DOHH2 (cell line): ENCODE results near the gene KLK11.

Experiments used
- H3F3A ChIP-seq: fragments of 200-600 bp; sonication (generic), shearing (Covaris generic); 2 replicates; pipeline ENCODE4 v1.6.0; 2016; ENCODE audit warnings: antibody characterized with exemption, mild to moderate bottlenecking; ENCODE audit not compliant: control insufficient read depth, insufficient read depth
- H3K27ac ChIP-seq: fragments of 200-600 bp; sonication (generic); 2 replicates; pipeline ENCODE4 v1.5.1; 2014; ENCODE audit warnings: low read depth, mild to moderate bottlenecking, low read length, moderate library complexity
- H3K27me3 ChIP-seq: fragments of 200-600 bp; sonication (generic); 2 replicates; pipeline ENCODE4 v1.6.1; 2014; ENCODE audit warnings: mild to moderate bottlenecking, low read length, mixed read lengths; ENCODE audit not compliant: control insufficient read depth
- H3K36me3 ChIP-seq: fragments of 200-600 bp; sonication (generic); 2 replicates; pipeline ENCODE4 v1.6.1; 2014; ENCODE audit warnings: mild to moderate bottlenecking, low read length, moderate library complexity, mixed read lengths; ENCODE audit not compliant: control insufficient read depth
- H3K4me1 ChIP-seq: fragments of 200-600 bp; sonication (generic); 2 replicates; pipeline ENCODE4 v1.6.1; 2014; ENCODE audit warnings: mild to moderate bottlenecking, low read length, mixed read lengths; ENCODE audit not compliant: control insufficient read depth
- H3K4me2 ChIP-seq: fragments of 200-600 bp; sonication (generic); 2 replicates; pipeline ENCODE4 v1.6.0; 2014; ENCODE audit warnings: mild to moderate bottlenecking, low read length, moderate library complexity
- H3K4me3 ChIP-seq: fragments of 200-600 bp; sonication (generic); 2 replicates; pipeline ENCODE4 v1.5.1; 2014; ENCODE audit warnings: mild to moderate bottlenecking, low read length, mixed read lengths
- H3K79me2 ChIP-seq: fragments of 200-600 bp; sonication (generic); 2 replicates; pipeline ENCODE4 v1.6.1; 2014; ENCODE audit warnings: mild to moderate bottlenecking, low read length, mixed read lengths; ENCODE audit not compliant: control insufficient read depth
- H3K9me2 ChIP-seq: fragments of 200-600 bp; sonication (generic); replicated peaks from 2 replicates; pipeline ENCODE4 v1.6.1; 2014; ENCODE audit warnings: mild to moderate bottlenecking, low read length, mixed read lengths; ENCODE audit not compliant: control insufficient read depth
- H3K9me3 ChIP-seq: fragments of 200-600 bp; sonication (generic); 2 replicates; pipeline ENCODE4 v1.6.1; 2014; ENCODE audit warnings: antibody characterized with exemption, low read length, mixed read lengths; ENCODE audit not compliant: control insufficient read depth, insufficient read depth
- H4K20me1 ChIP-seq: fragments of 200-600 bp; sonication (generic); 2 replicates; pipeline ENCODE4 v1.6.0; 2014; ENCODE audit warnings: low read depth, mild to moderate bottlenecking, antibody characterized with exemption, low read length, moderate library complexity; ENCODE audit not compliant: control insufficient read depth, insufficient read depth
- EZH2phosphoT487 ChIP-seq: fragments of 200-600 bp; sonication (generic); IDR thresholded peaks from 2 replicates; pipeline ENCODE4 v1.6.1; 2017; ENCODE audit warnings: borderline replicate concordance, mild to moderate bottlenecking, antibody characterized with exemption, low read length, moderate library complexity, mixed read lengths
- TF ChIP-seq, protein P1 (sequence below): fragments of 200-600 bp; sonication (generic); IDR thresholded peaks from one replicate; pipeline ENCODE4 v1.5.1; 2014; ENCODE audit warnings: antibody characterized with exemption, mild to moderate bottlenecking, low read depth, low read length; ENCODE audit not compliant: poor library complexity, severe bottlenecking

KLK11 gene

DNA sequence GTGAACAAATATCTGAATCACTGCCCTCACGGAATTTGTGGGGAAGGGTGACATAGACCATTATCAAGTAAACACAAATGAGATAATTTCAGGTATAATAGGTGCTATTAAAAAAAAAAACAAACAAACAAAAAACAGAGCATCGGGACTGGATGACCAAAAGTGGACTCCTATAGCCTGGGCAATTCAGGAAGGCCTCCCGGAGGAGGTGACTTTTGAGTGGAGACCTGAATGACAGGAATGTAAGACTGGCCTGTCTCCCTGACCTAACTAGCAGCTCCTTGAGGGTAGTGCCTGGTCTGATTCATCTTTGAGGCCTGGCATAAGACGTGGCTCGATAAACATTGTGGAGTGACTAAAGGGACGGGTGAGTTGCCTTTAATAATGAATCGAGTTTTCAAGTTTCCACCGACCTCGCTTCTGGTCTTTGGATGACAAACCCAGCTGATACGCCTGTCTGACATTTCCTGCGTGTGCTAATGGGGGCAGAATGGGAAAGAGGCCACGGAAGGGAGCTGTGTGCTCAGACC, 13.7 kb downstream of the KLK11 start:
- Histone ChIP-seq H3K79me2 (no peaks in the 10 kb centered on the region), H3F3A (no peaks in the 10 kb centered on the region), H3K4me3 (no peak overlapping the region), H3K27ac (no peak overlapping the region), H4K20me1 (no peaks in the 10 kb centered on the region), H3K9me3 (no peaks in the 10 kb centered on the region), H3K27me3 (no peaks in the 10 kb centered on the region), H3K4me2 (no peak overlapping the region), H3K9me2 (no peaks in the 10 kb centered on the region), H3K4me1 (no peaks in the 10 kb centered on the region), H3K36me3 (no peaks in the 10 kb centered on the region)
- TF ChIP-seq, protein P1, sequence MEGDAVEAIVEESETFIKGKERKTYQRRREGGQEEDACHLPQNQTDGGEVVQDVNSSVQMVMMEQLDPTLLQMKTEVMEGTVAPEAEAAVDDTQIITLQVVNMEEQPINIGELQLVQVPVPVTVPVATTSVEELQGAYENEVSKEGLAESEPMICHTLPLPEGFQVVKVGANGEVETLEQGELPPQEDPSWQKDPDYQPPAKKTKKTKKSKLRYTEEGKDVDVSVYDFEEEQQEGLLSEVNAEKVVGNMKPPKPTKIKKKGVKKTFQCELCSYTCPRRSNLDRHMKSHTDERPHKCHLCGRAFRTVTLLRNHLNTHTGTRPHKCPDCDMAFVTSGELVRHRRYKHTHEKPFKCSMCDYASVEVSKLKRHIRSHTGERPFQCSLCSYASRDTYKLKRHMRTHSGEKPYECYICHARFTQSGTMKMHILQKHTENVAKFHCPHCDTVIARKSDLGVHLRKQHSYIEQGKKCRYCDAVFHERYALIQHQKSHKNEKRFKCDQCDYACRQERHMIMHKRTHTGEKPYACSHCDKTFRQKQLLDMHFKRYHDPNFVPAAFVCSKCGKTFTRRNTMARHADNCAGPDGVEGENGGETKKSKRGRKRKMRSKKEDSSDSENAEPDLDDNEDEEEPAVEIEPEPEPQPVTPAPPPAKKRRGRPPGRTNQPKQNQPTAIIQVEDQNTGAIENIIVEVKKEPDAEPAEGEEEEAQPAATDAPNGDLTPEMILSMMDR: no peak
- no peak for TF ChIP-seq EZH2phosphoT487

DNA sequence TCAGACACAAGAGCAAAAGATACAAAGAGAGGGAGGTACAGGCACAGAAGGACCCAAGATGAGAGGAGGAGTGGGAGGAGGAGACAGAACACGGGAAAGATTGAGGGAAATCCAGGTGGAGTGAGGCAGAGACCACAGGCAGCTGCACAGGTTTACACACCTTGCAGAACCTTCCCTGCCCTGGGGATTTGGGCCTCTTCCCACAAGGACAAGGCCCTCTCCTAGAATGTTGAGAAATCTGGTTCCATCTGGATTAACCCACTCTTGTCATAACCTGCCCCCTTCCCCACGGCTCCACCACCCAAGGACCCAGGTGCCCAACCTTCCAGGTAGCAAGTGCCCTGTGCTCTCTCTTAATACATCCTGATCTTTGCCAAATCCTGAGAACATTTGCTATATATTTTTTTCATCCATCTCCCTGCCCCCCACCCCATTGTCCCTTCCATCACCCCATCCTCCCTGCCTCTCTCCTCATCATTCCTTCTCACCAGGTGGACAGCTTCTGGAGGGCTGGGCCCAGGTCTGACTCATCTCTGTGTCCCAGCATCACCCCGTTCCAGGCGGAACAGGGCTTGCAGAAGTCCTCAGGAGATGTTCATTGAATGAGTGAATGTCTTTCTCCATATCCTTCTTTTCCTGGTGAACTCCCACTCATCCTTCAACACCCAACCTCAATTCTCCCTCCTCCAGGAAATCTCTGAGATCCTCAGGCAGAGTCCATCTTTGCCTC, 16.2 kb downstream of the KLK11 start:
- Histone ChIP-seq H3K79me2 (no peaks in the 10 kb centered on the region), H3K4me3 (no peak overlapping the region), H3K4me1 (no peaks in the 10 kb centered on the region), H3K9me2 (no peaks in the 10 kb centered on the region), H3K36me3 (no peaks in the 10 kb centered on the region), H3K9me3 (no peaks in the 10 kb centered on the region), H3K4me2 (no peak overlapping the region), H3K27ac (no peak overlapping the region), H4K20me1 (no peaks in the 10 kb centered on the region), H3K27me3 (no peaks in the 10 kb centered on the region), H3F3A (no peaks in the 10 kb centered on the region)
- TF ChIP-seq EZH2phosphoT487: no peak
- TF ChIP-seq, protein P1: no peak

DNA sequence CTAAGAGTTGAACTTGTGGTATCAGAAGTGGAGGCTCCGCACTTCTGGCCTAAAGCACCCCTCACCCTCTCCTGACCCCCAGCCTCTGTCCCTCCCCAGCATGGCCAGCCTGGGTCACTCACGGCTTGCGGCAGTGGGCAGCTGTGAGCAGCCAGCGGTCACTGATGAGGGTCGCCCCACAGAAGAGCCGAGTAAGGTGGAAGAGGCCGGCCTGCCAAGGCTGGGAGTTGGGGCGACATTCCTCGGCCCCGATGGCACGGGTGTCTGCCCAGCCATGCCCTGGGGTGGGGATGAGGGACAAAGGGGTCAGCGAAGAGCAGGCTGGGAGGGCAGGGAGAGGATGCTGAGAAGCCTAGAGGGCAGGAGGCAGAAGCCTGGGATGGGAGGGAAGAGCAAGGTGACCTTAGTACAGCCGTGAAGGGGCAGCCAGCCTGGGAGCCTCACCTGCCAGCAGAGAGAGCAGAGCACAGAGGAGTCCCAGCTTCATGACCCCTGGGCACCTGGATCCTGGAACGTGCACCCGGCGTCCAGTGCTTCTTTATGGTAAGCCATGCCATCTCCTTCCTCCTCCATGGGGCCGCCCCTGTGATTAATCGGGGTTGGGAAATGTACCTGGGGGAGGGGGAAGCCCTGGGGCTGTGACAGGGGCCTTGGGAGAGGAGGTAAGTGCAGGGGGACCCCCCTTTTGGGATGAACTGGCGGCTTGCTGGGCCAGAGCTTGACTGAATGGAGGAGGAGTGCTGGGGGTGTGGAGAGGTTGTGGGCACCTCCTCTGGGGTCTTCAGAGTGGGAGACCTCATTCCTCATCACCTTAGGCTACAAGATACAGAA, 17.1 kb downstream of the KLK11 start:
- no peaks in the 10 kb centered on the region for H3K4me1 ChIP-seq
- TF ChIP-seq, protein P1: no peak
- TF ChIP-seq EZH2phosphoT487: no peak
- H3K27me3 ChIP-seq: no peaks in the 10 kb centered on the region

More for the DNA sequence above, 17.1 kb downstream of the KLK11 start:
- Histone ChIP-seq H4K20me1 (no peaks in the 10 kb centered on the region), H3K36me3 (no peaks in the 10 kb centered on the region), H3K4me2 (no peak overlapping the region), H3K9me3 (no peaks in the 10 kb centered on the region), H3K4me3 (no peak overlapping the region), H3K9me2 (no peaks in the 10 kb centered on the region), H3K27ac (no peak overlapping the region), H3F3A (no peaks in the 10 kb centered on the region), H3K79me2 (no peaks in the 10 kb centered on the region)
